Activated CD4-positive, CD25-positive, alpha-beta regulatory T cell treated with anti-CD3 and anti-CD28 coated beads, Interleukin-2, amount 50 U/mL, for 72 hours (primary cell): ENCODE measurements around the gene SOX9.
"Not testable (repeated sequence)": the region's sequence is repeated elsewhere in the genome, so short reads cannot be mapped to it uniquely, and the experiment has no call there.

Experiments used
- DNase-seq: peaks from one replicate; pipeline ENCODE4 v3.0.0; 2021

The SOX9 gene

DNA sequence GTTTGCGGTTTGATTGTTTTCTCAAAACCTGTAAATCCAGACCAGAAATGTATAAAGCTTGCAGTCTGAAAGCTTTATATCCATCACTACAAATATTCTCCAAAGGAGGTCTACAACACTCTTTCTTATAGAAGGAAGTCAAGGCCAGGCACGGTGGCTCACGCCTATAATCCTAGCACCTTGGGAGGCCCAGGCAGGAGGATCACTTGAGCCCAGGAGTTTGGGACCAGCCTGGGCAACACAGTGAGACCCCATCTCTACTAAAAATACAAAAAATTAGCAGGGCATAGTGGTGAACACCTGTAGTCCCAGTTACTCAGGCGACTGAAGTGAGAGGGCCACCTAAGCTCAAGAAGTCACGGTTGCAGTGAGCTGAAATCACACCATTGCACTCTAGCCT, 8.9 kb upstream of the SOX9 start:
- not testable (repeated sequence) for DNase-seq

DNA sequence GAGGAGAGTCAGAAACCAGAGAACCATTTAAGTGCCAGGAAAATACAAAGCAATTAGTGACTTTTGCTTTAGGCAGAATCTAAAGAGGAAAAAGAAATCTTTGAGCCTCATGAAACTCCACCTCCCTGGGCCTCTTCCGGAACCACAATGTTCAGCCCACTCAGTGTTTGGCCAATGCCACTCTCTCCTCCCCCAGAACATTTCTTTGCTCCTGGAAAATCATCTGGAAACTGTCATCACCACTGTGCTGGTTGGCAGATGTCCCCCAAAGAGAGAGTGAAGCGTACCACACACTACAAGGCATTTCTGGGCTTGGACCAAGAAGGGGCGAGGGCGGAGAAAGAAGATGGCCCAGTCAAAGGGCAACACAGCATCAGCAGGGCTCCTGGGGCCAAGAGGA, 7.1 kb upstream of the SOX9 start:
- DNase-seq, result no peak

DNA sequence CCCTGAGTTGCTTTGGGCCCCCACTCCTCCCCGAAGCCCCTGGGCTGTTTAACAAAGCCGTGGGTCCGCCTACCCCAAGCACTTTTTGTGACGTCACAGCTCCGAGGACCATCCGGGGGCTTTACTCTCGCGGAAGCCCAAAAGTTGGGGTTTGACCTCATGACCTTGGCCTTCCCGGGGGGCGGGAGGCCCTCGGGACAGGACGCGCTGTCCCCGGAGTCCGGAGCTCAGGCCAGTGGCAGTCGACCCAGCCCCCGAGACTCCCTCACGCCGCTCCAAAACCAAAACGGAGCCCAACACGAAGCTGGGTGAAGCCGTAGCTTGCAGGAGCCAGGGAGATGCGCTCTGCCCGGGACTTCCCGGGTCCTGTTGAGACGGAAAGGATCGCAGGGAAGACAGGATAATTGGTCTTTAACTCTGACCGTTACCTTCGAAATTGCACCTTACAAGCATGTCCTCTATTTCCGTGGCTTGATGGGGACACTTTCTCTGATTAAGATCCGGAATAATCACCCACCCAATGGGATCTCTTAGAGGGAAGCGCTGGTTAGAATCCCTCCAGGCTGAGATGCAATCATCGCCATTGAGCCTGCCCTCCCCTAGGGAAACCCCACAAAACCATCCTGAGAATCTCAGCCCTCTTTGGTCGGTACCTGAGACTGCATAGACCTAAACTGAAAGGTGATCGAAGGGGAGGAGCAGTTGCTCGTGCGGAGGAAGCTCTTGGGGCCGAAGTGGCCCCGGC, 4.9 kb upstream of the SOX9 start:
- DNase-seq, result no peak

DNA sequence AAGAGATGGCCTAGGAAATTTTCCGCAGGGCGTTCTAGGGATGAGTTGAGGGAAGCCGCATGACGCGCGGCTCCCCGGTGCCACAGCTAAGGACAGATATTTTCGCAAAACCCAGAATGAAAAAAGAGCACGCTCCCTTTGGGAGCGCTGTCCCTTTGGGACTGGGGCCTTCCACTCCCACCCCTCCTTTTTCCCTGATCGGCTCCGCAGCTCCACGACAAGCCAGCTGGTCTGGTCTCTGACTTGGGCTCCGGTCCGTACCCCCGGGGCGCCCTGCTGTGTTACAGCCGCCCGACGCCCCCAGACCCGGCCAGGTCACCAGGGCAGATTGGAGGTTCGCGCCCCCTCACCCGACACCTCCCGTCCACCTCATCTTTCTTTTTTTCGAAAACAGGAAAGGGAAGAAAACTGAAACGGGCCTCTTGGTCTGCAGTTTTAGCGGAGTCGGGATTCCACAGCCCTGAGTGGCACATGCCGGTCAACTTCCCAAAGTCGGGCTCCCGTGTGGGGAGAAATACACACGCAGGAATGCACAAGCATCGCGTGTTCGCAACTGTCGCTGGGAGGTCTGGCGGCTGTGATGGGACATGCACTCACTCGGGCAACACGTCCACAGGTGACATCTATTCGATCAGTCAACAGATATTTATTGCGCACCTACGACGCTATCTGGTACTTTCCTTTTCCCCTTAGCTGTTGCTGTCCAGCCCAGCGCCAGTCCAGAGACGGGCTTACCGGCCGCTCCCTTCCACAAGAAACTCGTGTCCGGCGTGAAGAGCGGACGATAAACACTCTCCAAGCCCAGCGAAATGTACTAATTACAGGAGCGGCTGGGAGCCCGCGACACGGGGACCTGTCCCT, 3.9 kb upstream of the SOX9 start:
- no peak for DNase-seq

DNA sequence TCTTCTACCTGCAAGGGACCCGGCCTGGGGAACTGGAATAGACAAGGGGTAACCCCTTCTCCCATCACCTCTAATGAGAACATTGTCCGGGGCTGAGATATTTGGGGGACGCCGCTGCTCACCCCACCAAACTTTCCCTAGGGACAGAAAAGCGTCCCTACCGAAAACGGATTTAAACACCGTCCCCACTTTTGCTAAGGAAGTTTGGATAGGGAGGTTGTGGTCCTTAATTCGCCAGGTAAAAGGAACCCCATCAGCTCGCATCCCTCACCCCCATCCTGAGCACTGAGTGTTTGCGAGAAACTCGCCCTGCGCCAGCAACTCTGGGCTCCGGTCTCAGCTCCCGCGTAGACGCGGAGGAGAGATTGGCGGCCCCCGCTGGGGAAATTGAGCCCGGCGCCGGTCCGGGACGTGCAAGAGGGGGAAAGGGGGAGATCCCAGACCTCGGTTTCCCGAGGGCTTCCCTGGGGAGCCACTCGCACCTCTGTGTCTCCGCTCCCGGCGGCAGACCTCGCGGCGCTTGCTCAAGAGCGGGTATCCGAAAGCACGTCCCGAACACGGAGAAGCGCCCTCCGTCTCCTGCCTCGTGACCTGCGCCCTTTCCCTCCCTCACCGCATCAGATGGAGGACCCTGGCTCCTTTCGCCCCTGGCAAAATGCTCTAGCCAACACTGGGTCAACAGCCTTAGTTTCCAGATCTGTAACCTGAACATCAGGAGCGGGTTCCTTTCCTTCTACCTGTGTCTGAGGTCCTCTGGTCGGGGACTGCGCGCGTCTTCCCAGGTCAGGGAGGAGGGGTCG, 3.1 kb upstream of the SOX9 start:
- no peak for DNase-seq

DNA sequence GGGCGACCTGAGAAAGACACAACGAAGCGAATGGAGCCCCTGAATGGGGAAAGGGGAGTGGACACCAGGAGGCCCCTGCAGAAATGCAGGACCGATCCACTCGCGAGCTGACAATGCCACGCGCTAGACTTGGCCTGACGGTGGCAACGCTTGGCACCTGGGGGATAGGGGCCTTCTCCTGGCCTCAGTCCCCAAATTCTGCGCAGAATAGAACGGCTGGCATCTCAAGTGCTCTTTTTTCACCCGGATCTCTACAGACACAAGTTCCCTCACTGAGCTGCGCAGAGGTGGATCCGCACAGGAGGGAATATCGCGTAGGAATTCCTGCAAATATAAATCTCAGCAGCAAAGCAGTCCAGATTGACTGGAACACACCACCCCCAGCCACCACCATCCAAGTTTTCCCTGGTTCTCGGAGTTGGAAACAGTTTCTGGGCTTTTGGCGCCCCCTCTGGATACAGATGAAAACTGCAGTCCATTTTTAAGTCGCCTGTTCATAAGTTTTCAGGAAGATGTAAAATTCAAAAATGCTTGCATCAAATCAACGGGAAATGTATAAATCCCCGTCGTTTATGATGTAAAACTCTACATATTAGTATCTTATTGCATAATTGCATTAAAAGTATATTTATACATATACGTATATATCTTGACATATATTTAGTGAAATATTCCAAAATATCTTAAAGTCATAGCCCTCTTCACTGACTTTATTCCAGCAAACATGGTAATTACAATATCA, 2.3 kb upstream of the SOX9 start:
- no peak for DNase-seq

DNA sequence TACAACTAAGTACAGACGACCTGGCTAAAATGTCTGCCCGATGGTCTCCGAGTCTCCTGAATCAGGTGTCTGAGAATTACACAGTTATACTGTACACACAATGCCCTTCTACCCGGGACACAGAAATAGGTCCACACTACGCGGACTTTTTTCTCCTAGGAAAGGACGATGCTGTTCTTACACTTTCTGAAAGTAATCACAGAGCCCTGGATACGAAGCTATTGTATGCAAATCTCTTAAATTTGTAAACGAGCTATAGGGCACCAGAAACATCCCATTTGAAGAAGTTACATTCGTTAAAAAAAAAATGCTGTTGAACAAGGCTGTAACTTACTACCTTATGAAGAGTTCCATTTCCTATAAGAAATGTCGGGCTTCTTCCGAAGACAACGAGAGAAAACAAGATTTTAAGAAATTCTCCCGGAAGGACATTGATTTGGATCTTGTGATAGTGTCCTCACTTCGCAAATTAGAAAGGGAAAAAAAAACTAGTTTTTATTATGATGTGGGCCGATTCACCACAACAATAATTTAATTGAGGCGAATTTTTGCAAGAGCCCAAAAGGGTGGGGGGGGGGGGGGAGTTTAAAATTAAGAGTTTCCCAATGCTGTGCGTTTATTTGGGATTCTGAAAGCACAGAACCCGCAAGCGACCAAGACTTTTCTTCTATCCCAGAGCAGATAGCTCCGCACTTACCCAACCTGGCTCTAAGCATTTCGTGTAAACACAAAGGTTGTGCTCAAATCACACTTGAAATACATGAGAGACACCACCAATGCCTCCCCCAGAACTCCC, 1.5 kb upstream of the SOX9 start:
- no peak for DNase-seq

DNA sequence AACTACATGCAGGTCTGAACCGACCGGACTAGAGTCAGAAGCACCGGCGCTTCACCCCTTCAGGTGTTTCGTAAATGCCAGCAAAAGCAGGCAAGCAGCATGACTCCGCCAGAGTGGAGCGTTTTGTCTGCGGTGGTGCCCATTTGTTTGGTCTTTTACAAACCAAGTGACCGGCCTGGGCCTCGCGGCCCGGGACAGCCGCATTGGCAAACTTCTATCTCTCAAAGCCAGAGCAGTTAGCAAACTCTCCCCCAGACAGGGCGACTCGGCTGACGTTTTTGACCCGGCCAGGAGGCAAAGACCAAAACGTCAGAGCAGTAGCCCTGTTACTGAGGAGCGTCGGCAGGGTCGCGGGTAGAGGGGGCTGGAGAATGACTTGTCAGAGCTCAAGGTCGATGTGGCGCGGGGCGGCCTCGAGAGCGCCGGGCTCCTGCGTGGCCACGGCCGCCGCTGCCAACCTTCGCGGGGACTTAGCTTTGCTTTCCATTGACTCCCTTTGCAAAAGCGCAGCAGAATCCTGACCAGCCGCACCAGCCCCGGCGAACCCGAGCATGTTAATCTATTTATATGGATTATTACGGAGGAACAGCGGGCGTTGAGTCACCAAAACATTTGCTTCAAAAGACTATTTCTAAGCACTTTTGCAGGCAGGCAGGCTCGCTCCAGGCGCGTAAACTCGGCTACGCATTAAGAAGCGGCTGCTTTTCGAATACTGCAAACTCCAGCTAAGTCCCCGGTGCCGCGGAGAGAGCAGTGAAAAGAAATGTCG, 763 bp upstream of the SOX9 start:
- no peak for DNase-seq

DNA sequence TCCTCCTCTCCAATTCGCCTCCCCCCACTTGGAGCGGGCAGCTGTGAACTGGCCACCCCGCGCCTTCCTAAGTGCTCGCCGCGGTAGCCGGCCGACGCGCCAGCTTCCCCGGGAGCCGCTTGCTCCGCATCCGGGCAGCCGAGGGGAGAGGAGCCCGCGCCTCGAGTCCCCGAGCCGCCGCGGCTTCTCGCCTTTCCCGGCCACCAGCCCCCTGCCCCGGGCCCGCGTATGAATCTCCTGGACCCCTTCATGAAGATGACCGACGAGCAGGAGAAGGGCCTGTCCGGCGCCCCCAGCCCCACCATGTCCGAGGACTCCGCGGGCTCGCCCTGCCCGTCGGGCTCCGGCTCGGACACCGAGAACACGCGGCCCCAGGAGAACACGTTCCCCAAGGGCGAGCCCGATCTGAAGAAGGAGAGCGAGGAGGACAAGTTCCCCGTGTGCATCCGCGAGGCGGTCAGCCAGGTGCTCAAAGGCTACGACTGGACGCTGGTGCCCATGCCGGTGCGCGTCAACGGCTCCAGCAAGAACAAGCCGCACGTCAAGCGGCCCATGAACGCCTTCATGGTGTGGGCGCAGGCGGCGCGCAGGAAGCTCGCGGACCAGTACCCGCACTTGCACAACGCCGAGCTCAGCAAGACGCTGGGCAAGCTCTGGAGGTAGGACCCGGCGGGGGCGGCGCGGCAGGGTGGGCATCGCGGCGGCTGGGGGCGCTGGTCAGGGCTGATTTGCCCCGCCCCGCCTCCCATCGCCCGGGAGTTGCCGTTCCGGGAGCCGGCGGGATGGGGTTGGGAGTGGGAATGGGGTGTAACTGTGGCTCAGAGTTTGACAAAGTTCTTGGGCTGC, 567 bp downstream of the SOX9 start:
- no peak for DNase-seq

DNA sequence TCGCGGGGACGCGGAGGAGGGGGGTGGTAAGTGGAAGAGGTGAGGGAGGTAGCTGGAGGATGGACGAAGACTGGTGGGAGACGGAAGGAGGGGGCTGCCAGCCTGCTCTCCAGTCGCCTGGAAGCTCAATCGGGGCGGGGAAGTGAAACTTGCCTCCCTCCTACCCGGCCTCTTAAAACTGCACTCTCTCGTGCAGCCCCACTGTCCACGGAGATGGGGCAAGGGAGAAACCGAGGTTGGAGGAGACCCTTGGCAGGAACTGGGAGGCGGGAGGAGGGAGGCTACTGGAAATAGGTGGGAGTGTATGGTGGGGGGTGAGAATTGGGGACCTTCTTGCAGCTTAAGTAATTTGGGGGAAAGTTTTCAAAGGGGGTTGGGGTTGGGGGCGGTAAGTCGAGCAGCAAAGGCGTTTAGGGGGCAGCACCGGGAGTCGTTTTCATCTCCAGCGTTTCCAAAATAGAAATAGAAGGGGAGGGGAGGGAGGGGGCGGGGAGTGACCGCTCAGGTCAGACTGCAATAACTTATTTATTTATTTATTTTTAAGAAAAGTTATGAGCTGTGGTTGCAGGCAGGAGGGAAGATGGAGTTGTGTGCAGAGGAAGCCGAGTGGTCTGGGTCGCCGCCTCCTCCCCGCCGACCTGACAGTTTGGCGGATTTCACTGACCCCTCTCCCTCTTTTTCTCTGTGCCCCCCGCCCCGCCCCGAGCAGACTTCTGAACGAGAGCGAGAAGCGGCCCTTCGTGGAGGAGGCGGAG, 1.4 kb downstream of the SOX9 start:
- DNase-seq, result no peak

DNA sequence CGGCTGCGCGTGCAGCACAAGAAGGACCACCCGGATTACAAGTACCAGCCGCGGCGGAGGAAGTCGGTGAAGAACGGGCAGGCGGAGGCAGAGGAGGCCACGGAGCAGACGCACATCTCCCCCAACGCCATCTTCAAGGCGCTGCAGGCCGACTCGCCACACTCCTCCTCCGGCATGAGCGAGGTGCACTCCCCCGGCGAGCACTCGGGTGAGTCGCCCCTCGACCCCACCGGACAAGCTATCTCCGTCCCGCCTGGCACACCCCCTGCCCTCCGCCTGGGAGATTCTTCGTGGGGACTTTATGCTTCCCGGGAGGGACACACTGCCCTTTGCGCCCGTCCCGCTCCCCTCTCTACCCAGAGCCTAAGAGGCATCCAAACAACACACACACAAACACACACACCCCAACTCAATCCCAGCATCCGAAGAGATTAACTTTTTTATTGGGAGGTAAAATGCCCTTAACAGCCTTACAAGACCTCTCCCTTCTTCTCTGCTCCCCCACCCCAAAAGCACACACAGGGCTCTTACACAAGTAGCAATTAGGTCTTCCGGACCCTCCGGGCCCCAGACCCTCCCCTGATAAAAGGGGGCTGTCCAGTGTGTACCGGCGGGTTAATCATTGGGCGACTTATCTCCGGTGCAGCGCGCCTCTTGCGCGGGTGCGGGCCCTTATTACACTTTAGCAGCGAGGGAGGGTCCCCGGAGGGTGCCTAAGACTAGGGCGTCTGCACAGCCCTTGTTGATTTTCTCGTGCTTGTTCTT, 2.1 kb downstream of the SOX9 start:
- DNase-seq, result no peak

DNA sequence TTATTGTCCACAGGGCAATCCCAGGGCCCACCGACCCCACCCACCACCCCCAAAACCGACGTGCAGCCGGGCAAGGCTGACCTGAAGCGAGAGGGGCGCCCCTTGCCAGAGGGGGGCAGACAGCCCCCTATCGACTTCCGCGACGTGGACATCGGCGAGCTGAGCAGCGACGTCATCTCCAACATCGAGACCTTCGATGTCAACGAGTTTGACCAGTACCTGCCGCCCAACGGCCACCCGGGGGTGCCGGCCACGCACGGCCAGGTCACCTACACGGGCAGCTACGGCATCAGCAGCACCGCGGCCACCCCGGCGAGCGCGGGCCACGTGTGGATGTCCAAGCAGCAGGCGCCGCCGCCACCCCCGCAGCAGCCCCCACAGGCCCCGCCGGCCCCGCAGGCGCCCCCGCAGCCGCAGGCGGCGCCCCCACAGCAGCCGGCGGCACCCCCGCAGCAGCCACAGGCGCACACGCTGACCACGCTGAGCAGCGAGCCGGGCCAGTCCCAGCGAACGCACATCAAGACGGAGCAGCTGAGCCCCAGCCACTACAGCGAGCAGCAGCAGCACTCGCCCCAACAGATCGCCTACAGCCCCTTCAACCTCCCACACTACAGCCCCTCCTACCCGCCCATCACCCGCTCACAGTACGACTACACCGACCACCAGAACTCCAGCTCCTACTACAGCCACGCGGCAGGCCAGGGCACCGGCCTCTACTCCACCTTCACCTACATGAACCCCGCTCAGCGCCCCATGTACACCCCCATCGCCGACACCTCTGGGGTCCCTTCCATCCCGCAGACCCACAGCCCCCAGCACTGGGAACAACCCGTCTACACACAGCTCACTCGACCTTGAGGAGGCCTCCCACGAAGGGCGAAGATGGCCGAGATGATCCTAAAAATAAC, 3.0 kb downstream of the SOX9 start:
- no peak for DNase-seq

DNA sequence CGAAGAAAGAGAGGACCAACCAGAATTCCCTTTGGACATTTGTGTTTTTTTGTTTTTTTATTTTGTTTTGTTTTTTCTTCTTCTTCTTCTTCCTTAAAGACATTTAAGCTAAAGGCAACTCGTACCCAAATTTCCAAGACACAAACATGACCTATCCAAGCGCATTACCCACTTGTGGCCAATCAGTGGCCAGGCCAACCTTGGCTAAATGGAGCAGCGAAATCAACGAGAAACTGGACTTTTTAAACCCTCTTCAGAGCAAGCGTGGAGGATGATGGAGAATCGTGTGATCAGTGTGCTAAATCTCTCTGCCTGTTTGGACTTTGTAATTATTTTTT, 3.6 kb downstream of the SOX9 start:
- no peak for DNase-seq

DNA sequence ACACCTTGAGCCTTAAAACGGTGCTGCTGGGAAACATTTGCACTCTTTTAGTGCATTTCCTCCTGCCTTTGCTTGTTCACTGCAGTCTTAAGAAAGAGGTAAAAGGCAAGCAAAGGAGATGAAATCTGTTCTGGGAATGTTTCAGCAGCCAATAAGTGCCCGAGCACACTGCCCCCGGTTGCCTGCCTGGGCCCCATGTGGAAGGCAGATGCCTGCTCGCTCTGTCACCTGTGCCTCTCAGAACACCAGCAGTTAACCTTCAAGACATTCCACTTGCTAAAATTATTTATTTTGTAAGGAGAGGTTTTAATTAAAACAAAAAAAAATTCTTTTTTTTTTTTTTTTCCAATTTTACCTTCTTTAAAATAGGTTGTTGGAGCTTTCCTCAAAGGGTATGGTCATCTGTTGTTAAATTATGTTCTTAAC, 4.4 kb downstream of the SOX9 start:
- DNase-seq, result no peak

DNA sequence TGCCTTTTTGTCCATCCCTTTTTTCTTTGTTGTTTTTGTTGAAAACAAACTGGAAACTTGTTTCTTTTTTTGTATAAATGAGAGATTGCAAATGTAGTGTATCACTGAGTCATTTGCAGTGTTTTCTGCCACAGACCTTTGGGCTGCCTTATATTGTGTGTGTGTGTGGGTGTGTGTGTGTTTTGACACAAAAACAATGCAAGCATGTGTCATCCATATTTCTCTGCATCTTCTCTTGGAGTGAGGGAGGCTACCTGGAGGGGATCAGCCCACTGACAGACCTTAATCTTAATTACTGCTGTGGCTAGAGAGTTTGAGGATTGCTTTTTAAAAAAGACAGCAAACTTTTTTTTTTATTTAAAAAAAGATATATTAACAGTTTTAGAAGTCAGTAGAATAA, 4.9 kb downstream of the SOX9 start:
- DNase-seq, result no peak

DNA sequence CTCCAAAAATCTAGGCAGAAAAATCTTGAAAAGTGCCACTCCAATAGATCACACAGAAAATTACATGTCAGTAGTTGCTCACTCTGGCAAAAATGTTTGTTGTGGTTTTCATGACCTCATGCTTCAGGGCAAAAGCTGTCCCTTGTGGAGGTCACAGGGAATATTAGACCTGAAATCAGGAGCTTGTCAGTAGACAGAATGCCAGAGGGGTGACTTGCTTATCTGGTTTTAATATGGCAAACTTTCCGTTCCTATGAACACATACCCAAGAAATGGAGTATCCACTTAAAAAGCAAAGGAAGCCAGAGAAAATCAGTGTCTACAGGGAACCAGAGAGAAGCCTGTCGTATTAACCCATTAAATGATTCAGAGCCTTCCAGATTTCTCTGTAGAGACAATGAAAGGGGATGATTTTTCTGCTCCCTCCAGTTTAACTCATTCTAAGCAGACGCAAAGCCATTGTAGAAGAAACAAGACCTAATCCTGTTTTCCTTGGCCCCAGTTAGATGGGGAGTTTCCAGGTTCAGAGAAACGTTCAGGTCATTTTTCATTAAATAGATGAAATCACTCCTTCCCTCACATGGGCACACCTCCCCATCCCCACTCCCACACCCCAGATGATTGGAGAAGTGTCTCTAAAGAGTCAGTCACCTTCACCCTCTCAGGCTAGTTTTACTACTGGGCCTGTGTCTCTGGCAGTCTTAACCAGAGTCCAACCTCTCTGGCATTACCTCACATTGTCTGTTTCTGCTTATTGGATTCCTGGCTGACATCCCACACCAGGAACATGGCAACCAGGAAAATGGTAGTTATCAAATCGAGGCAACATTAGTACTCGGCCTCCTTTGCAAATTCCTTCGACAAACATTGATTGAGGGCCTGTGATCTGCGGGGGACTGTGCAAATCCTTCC, 6.0 kb downstream of the SOX9 start:
- no peak for DNase-seq

DNA sequence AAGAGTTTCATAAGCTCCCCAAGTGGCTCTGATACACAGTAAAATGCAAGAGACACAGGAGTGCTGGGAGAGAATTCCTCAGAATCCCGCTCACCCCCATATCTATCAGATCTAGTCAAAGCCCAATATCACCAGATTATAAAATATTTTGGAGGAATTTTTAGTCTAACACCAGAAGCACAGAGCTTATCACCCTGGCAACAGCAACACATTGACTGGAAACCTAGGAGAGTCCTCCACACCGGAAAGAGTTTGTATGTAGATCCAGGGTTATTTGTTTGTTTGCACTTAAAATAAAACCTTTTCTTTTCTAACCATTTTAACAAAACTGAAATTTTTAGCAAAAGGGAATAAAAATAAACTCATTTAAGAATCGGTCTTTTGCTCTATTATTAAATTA, 7.2 kb downstream of the SOX9 start:
- no peak for DNase-seq
